ENCODE measurements around the gene PVR.
"Not testable (repeated sequence)": the region's sequence is repeated elsewhere in the genome, so short reads cannot be mapped to it uniquely, and the experiment has no call there.

PVR gene

GRCh38 chr19:44677019-44677811, 33.5 kb downstream of the PVR start:
- H3K36me3 ChIP-seq: no peaks in the 10 kb centered on the region
- H3K4me1 ChIP-seq: no peaks in the 10 kb centered on the region
- peak; percentile 68 for DNase-seq
- no peaks in the 10 kb centered on the region for H3K27me3 ChIP-seq
- H3K4me3 ChIP-seq (ENCODE audit: low read depth, low read length): peak overlapping the region; percentile 46
- H3K9me3 ChIP-seq: no peaks in the 10 kb centered on the region
- no peak for TF ChIP-seq CTCF (IDR thresholded peaks at IDR 0.05; ENCODE audit: low read depth, low read length)

- no peaks in the 10 kb centered on the region for H3K36me3 ChIP-seq
- no peak for TF ChIP-seq CTCF (IDR thresholded peaks at IDR 0.05; ENCODE audit: low read depth, low read length)
- no peaks in the 10 kb centered on the region for H3K4me1 ChIP-seq
- H3K9me3 ChIP-seq: no peaks in the 10 kb centered on the region
- H3K4me3 ChIP-seq (ENCODE audit: low read depth, low read length): no peak overlapping the region
- H3K27me3 ChIP-seq: no peaks in the 10 kb centered on the region
- no peak for DNase-seq
These were observed 36.8 kb downstream of the PVR start for GRCh38 chr19:44680536-44680935.

- H3K4me1 ChIP-seq: no peaks in the 10 kb centered on the region
- H3K27me3 ChIP-seq: no peaks in the 10 kb centered on the region
- H3K4me3 ChIP-seq (ENCODE audit: low read depth, low read length): no peak overlapping the region
- H3K36me3 ChIP-seq: no peaks in the 10 kb centered on the region
- no peak for TF ChIP-seq CTCF (IDR thresholded peaks at IDR 0.05; ENCODE audit: low read depth, low read length)
- no peak for DNase-seq
- no peaks in the 10 kb centered on the region for H3K9me3 ChIP-seq
These were observed 38.5 kb downstream of the PVR start for GRCh38 chr19:44681992-44682790.

- Histone ChIP-seq H3K36me3 (no peaks in the 10 kb centered on the region), H3K27me3 (no peaks in the 10 kb centered on the region), H3K4me1 (no peaks in the 10 kb centered on the region), H3K9me3 (no peaks in the 10 kb centered on the region), H3K4me3 (ENCODE audit: low read depth, low read length) (no peak overlapping the region)
- no peak for DNase-seq
- no peak for TF ChIP-seq CTCF (IDR thresholded peaks at IDR 0.05; ENCODE audit: low read depth, low read length)
These were observed 39.1 kb downstream of the PVR start for GRCh38 chr19:44682807-44683206.

- DNase-seq: no peak
- H3K36me3 ChIP-seq: no peaks in the 10 kb centered on the region
- H3K4me1 ChIP-seq: no peaks in the 10 kb centered on the region
- no peak overlapping the region for H3K4me3 ChIP-seq (ENCODE audit: low read depth, low read length)
- no peak for TF ChIP-seq CTCF (IDR thresholded peaks at IDR 0.05; ENCODE audit: low read depth, low read length)
- no peaks in the 10 kb centered on the region for H3K9me3 ChIP-seq
- H3K27me3 ChIP-seq: no peaks in the 10 kb centered on the region
These were observed 39.9 kb downstream of the PVR start for GRCh38 chr19:44683434-44684210.

- H3K36me3 ChIP-seq; DNase-seq; H3K4me3 ChIP-seq (ENCODE audit: low read depth, low read length); H3K4me1 ChIP-seq; H3K27me3 ChIP-seq; H3K9me3 ChIP-seq: not testable (repeated sequence)
These were observed 40.7 kb downstream of the PVR start for GRCh38 chr19:44684396-44684795.
